ENCODE data around the gene SEMA4G.

The SEMA4G gene

DNA sequence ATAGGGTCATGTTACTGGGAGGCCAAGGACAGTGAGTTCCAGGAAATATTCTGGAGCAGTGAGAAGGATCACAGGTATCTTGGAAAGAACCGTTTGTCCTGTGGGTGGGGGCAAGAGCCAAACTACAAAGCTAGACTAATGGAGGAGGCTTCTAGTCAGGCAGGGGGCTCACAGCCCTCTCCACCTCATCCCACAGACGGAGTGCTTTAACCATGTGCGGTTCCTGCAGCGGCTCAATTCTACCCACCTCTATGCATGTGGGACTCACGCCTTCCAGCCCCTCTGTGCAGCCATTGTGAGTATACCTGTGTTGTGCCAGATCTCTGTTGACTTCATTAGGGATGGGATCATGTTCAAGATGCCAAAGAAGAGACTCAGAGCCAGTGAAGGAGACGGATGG is 8.1 kb downstream of the SEMA4G start:
- TF ChIP-seq, protein P1, sequence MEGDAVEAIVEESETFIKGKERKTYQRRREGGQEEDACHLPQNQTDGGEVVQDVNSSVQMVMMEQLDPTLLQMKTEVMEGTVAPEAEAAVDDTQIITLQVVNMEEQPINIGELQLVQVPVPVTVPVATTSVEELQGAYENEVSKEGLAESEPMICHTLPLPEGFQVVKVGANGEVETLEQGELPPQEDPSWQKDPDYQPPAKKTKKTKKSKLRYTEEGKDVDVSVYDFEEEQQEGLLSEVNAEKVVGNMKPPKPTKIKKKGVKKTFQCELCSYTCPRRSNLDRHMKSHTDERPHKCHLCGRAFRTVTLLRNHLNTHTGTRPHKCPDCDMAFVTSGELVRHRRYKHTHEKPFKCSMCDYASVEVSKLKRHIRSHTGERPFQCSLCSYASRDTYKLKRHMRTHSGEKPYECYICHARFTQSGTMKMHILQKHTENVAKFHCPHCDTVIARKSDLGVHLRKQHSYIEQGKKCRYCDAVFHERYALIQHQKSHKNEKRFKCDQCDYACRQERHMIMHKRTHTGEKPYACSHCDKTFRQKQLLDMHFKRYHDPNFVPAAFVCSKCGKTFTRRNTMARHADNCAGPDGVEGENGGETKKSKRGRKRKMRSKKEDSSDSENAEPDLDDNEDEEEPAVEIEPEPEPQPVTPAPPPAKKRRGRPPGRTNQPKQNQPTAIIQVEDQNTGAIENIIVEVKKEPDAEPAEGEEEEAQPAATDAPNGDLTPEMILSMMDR (IDR thresholded peaks at IDR 0.05; ENCODE audit: insufficient read depth, low read depth, low read length, missing control alignments), result no peak
- no peak for DNase-seq (ENCODE audit: low read depth)
- no peak overlapping the region for H3K4me3 ChIP-seq (ENCODE audit: low read depth, low read length)

DNA sequence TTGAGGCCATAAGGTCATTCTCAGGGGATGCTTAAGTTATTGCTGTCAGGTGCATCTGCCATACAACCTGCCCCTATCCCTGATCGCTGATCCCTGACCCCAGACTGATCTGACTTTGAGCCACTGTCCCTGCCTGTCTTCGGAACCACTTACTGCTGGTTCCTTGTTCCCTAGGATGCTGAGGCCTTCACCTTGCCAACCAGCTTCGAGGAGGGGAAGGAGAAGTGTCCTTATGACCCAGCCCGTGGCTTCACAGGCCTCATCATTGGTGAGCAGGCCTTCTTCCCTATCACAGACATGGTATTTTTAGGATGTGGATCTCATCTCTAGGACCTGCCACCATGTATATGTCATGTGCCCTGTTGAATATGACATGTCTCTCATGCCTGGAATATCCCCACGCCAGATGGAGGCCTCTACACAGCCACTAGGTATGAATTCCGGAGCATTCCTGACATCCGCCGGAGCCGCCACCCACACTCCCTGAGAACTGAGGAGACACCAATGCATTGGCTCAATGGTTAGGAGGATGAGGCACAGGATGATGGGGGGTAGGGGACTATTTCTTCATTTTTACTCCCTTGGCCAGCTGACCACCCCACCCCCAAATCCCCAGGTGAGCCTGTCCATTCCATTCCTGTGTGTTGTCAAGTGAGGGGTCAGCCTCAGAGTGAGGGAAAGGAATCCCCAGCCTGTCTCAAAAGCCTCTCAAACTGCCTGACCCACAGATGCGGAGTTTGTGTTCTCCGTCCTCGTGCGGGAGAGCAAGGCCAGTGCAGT is 9.0 kb downstream of the SEMA4G start:
- TF ChIP-seq, protein P1 (IDR thresholded peaks at IDR 0.05; ENCODE audit: insufficient read depth, low read depth, low read length, missing control alignments), result no peak
- H3K4me3 ChIP-seq (ENCODE audit: low read depth, low read length), result no peak overlapping the region
- no peak for DNase-seq (ENCODE audit: low read depth)

DNA sequence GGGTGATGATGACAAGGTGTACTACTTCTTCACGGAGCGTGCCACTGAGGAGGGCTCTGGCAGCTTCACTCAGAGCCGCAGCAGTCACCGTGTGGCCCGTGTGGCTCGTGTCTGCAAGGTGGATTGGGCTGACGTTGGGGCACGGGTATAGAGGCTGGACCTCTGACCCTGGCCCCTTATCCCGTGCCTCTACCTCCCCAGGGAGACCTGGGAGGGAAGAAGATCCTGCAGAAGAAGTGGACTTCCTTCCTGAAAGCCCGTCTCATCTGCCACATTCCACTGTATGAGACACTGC is 9.5 kb downstream of the SEMA4G start:
- no peak for DNase-seq (ENCODE audit: low read depth)
- TF ChIP-seq, protein P1 (IDR thresholded peaks at IDR 0.05; ENCODE audit: insufficient read depth, low read depth, low read length, missing control alignments), result no peak
- H3K4me3 ChIP-seq (ENCODE audit: low read depth, low read length), result no peak overlapping the region

DNA sequence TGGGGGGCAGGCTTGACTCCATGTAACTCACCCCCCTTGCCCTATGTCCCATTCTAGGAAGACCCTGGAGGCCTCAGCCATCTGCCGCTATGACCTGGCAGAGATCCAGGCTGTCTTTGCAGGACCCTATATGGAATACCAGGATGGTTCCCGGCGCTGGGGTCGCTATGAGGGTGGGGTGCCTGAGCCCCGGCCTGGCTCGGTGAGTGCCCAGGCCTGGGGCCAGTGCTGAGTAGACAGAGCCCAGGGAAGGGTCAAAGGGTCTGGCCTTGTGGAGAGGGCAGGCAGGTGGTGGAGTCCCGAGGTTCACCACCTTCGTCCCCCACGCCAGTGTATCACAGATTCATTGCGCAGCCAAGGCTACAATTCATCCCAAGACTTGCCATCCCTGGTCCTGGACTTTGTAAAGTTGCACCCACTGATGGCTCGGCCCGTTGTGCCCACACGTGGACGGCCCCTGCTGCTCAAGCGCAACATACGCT is 10.5 kb downstream of the SEMA4G start:
- DNase-seq (ENCODE audit: low read depth), result no peak
- no peak overlapping the region for H3K4me3 ChIP-seq (ENCODE audit: low read depth, low read length)
- TF ChIP-seq, protein P1 (IDR thresholded peaks at IDR 0.05; ENCODE audit: insufficient read depth, low read depth, low read length, missing control alignments), result no peak

DNA sequence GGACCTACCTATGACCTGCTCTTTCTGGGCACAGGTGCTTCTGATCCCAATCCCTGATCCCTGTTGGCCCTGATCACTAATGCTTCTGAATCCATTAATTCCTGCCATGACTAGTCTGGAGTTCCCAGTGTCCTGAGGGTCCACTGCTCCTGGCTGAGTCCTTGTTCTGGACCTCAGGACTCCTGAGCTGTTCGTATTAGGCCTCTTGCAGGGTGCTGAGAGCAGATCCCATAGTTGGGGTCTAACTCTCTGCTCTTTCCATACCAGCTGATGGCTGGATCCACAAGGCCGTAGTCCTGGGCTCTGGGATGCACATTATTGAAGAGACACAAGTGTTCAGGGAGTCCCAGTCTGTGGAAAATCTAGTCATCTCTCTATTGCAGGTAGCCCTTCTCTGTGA is 11.0 kb downstream of the SEMA4G start:
- TF ChIP-seq, protein P1 (IDR thresholded peaks at IDR 0.05; ENCODE audit: insufficient read depth, low read depth, low read length, missing control alignments), result no peak
- H3K4me3 ChIP-seq (ENCODE audit: low read depth, low read length), result no peak overlapping the region
- DNase-seq (ENCODE audit: low read depth), result no peak

DNA sequence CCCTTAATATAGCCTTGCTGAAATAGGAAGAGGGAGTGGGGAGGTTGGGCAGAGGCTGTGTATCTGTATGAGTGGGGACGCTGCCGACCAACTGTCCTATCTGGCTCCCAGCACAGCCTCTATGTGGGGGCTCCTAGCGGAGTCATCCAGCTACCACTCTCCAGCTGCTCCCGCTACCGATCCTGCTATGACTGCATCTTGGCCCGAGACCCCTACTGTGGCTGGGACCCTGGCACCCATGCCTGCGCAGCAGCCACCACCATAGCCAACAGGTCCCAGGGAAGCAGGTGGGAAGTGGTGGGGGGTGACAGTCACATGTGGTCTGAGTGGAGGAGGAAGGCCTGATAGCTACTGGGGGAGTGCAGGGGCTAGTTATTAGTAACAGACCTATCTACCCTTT is 11.4 kb downstream of the SEMA4G start:
- no peak overlapping the region for H3K4me3 ChIP-seq (ENCODE audit: low read depth, low read length)
- TF ChIP-seq, protein P1 (IDR thresholded peaks at IDR 0.05; ENCODE audit: insufficient read depth, low read depth, low read length, missing control alignments), result no peak
- no peak for DNase-seq (ENCODE audit: low read depth)
